Measurements from ENCODE around the gene GLCCI1. TPM values are rescaled to one million over a fixed set of nuclear protein-coding genes. Genes with fewer than 3 reads are reported as not detected.

The GLCCI1 gene
- polyA plus RNA-seq, 1 donor (not counting 4 experiments of a cell fraction or from before 2014, with no cell fraction given), result 3.4 TPM

DNA sequence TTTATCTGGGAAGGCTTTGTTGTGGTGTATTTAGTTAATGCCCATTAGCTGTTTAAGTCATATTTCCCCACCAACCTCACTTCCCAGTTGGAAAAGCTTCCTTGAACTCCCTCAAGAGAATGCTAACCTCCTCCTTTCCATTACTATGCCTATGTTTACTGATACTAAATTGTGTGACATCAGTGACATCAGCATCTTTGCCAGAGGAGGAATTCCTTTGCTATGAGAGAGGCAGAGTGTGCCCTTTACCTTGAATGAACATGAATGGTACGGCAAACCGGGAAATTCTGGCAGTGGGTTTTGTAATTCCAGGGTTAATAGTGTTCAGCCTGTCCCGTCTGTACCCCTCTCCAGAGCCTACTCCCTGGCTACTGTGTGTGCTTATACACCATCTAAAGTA, 22.1 kb upstream of the GLCCI1 start:
- Histone ChIP-seq H3K4me2 (ENCODE audit: control insufficient read depth, extremely low read depth, insufficient read depth, low read depth, low read length) (no peak overlapping the region), H3K36me3 (ENCODE audit: control insufficient read depth in 2 of 2, extremely low read depth in 1 of 2, insufficient read depth in 2 of 2, low read length in 2 of 2) (no peaks in the 10 kb centered on the region), H4K20me1 (ENCODE audit: control insufficient read depth, extremely low read depth, insufficient read depth, low read length) (no peaks in the 10 kb centered on the region), H3K9ac (ENCODE audit: control insufficient read depth, extremely low read depth, insufficient read depth, low read length) (no peak overlapping the region), H3K27me3 (ENCODE audit: control insufficient read depth, extremely low read depth, insufficient read depth, low read length) (no peaks in the 10 kb centered on the region), H3K9me3 (ENCODE audit: control insufficient read depth, low read depth, low read length) (no peaks in the 10 kb centered on the region), H3K4me3 (ENCODE audit: control insufficient read depth in 2 of 3, extremely low read depth in 1 of 3, insufficient read depth in 2 of 3, low read depth in 1 of 3, low read length in 3 of 3) (no peak overlapping the region), H3K27ac (ENCODE audit: control insufficient read depth, insufficient read depth, low read length) (no peak overlapping the region), H3K79me2 (ENCODE audit: control insufficient read depth, insufficient read depth, low read length) (no peaks in the 10 kb centered on the region), H3K4me1 (ENCODE audit: control insufficient read depth, extremely low read depth, insufficient read depth, low read length) (peaks cover 11% of the 10 kb centered on the region), H3K9me1 (ENCODE audit: control insufficient read depth, extremely low read depth, insufficient read depth, low read length) (no peaks in the 10 kb centered on the region), H2AFZ (ENCODE audit: control insufficient read depth, low read length) (no peak overlapping the region)
- TF ChIP-seq, protein P1, sequence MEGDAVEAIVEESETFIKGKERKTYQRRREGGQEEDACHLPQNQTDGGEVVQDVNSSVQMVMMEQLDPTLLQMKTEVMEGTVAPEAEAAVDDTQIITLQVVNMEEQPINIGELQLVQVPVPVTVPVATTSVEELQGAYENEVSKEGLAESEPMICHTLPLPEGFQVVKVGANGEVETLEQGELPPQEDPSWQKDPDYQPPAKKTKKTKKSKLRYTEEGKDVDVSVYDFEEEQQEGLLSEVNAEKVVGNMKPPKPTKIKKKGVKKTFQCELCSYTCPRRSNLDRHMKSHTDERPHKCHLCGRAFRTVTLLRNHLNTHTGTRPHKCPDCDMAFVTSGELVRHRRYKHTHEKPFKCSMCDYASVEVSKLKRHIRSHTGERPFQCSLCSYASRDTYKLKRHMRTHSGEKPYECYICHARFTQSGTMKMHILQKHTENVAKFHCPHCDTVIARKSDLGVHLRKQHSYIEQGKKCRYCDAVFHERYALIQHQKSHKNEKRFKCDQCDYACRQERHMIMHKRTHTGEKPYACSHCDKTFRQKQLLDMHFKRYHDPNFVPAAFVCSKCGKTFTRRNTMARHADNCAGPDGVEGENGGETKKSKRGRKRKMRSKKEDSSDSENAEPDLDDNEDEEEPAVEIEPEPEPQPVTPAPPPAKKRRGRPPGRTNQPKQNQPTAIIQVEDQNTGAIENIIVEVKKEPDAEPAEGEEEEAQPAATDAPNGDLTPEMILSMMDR (optimal IDR thresholded peaks at IDR 0.05 in 1 of 3, IDR thresholded peaks at IDR 0.05 in 1 of 3, conservative IDR thresholded peaks at IDR 0.05 in 1 of 3; ENCODE audit: extremely low read depth in 1 of 3, insufficient read depth in 2 of 3, low read length in 3 of 3), result no peak
- DNase-seq (ENCODE audit: low read depth, low spot score), result no peak
- no peak for FAIRE-seq
- dilution Hi-C loops (cut with MboI; ENCODE audit: extremely low pct_ligation_motif_present, low sequenced_read_pairs), result no loop called here

DNA sequence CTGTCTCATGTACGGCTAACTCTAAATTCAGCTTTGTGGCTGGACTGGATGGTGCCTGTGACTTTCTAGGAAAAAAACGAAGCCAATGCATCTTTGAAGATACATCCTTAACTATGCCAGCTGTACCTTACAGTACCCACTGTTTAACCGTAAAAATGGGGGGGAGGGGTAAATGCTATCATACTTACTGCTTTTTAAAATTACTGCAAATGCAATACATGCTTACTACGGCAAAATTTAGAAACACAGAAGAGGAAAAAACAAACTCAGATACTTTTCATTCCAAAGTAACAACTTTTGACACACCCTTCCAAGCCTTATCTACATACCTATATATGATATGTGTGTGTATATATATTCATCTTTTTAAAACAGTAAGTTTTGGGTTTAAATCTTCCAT, 20.4 kb upstream of the GLCCI1 start:
- DNase-seq (ENCODE audit: low read depth, low spot score) (no peak), FAIRE-seq (no peak)
- H3K27ac ChIP-seq (ENCODE audit: control insufficient read depth, insufficient read depth, low read length), result no peak overlapping the region
- no peaks in the 10 kb centered on the region for H3K79me2 ChIP-seq (ENCODE audit: control insufficient read depth, insufficient read depth, low read length)
- TF ChIP-seq, protein P1 (optimal IDR thresholded peaks at IDR 0.05 in 1 of 3, IDR thresholded peaks at IDR 0.05 in 1 of 3, conservative IDR thresholded peaks at IDR 0.05 in 1 of 3; ENCODE audit: extremely low read depth in 1 of 3, insufficient read depth in 2 of 3, low read length in 3 of 3), result no peak
- no peak for TF ChIP-seq EZH2 (IDR thresholded peaks at IDR 0.05; ENCODE audit: low read length)
- dilution Hi-C loops (cut with MboI; ENCODE audit: extremely low pct_ligation_motif_present, low sequenced_read_pairs), result no loop called here
- H2AFZ ChIP-seq (ENCODE audit: control insufficient read depth, low read length), result no peak overlapping the region
- H3K4me2 ChIP-seq (ENCODE audit: control insufficient read depth, extremely low read depth, insufficient read depth, low read depth, low read length), result no peak overlapping the region
- H3K9me3 ChIP-seq (ENCODE audit: control insufficient read depth, low read depth, low read length), result no peaks in the 10 kb centered on the region
- no peaks in the 10 kb centered on the region for H3K36me3 ChIP-seq (ENCODE audit: control insufficient read depth in 2 of 2, extremely low read depth in 1 of 2, insufficient read depth in 2 of 2, low read length in 2 of 2)
- no peaks in the 10 kb centered on the region for H3K9me1 ChIP-seq (ENCODE audit: control insufficient read depth, extremely low read depth, insufficient read depth, low read length)
- H4K20me1 ChIP-seq (ENCODE audit: control insufficient read depth, extremely low read depth, insufficient read depth, low read length), result no peaks in the 10 kb centered on the region
- no peak overlapping the region for H3K9ac ChIP-seq (ENCODE audit: control insufficient read depth, extremely low read depth, insufficient read depth, low read length)
- no peak overlapping the region for H3K4me3 ChIP-seq (ENCODE audit: control insufficient read depth in 2 of 3, extremely low read depth in 1 of 3, insufficient read depth in 2 of 3, low read depth in 1 of 3, low read length in 3 of 3)
- peaks cover 11% of the 10 kb centered on the region for H3K4me1 ChIP-seq (ENCODE audit: control insufficient read depth, extremely low read depth, insufficient read depth, low read length)
- no peaks in the 10 kb centered on the region for H3K27me3 ChIP-seq (ENCODE audit: control insufficient read depth, extremely low read depth, insufficient read depth, low read length)

Data from keratinocyte (primary cell).